ENCODE measurements around the gene VOPP1. TPM values are rescaled to one million over a fixed set of nuclear protein-coding genes. Genes with fewer than 3 reads are reported as not detected.

VOPP1 gene
- total RNA-seq, 1 experiment from 2014 or later: 63.9 TPM

GRCh38 chr7:55491346-55491745 is 81.0 kb downstream of the VOPP1 start:
- H3K9me3 Mint-ChIP-seq: no peaks in the 10 kb centered on the region
- CTCF ChIA-PET: no interaction called here
- POLR2A ChIA-PET: no interaction called here
- ATAC-seq: no peak
- no peaks in the 10 kb centered on the region for H3K27me3 Mint-ChIP-seq (ENCODE audit: low read depth)
- TF ChIP-seq SMAD4 (CRISPR knock-in tag; IDR thresholded peaks at IDR 0.05) (no peak), CBFB (CRISPR knock-in tag; IDR thresholded peaks at IDR 0.05; ENCODE audit: low read depth) (no peak)
- H3K36me3 Mint-ChIP-seq: peaks cover 34% of the 10 kb centered on the region; the same call in 1 of the 2 replicates
- H3K4me1 Mint-ChIP-seq: no peaks in the 10 kb centered on the region
- no peak overlapping the region for H3K27ac Mint-ChIP-seq
- no peak for DNase-seq (ENCODE audit: low spot score)
- H3K4me3 Mint-ChIP-seq: no peak overlapping the region

DNA sequence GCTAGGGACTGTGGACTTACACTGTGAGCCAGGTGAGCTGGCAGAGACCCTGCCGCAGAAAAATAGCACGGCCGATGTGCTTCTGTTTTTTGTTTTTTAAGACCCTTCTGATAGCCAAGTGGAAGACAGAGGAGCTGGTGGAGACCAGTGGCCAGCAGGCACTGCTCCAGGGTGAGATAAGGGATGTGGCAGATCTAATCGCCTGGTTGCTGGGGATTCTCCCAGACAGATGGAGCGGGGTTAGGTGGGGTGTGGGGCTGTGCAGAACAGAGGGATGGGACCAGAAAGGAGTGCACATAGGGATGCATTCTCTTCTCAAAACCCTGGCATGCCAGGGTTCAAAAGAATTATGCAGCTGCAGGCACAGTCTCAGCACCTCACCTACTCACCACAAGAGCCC is 82.2 kb downstream of the VOPP1 start:
- DNase-seq (ENCODE audit: low spot score) (no peak), ATAC-seq (no peak)
- no peak overlapping the region for H3K4me3 Mint-ChIP-seq
- no peaks in the 10 kb centered on the region for H3K27me3 Mint-ChIP-seq (ENCODE audit: low read depth)
- ChIA-PET CTCF (no interaction called here), POLR2A (no interaction called here)
- H3K9me3 Mint-ChIP-seq: no peaks in the 10 kb centered on the region
- peaks cover 22% of the 10 kb centered on the region; the same call in 1 of the 2 replicates for H3K36me3 Mint-ChIP-seq
- TF ChIP-seq PRRX2 (CRISPR knock-in tag; IDR thresholded peaks at IDR 0.05) (no peak), AFF4 (CRISPR knock-in tag; IDR thresholded peaks at IDR 0.05; ENCODE audit: borderline replicate concordance) (no peak), GRHL2 (CRISPR knock-in tag; IDR thresholded peaks at IDR 0.05; ENCODE audit: insufficient replicate concordance, severe bottlenecking) (no peak)
- no peaks in the 10 kb centered on the region for H3K4me1 Mint-ChIP-seq
- no peak overlapping the region for H3K27ac Mint-ChIP-seq

DNA sequence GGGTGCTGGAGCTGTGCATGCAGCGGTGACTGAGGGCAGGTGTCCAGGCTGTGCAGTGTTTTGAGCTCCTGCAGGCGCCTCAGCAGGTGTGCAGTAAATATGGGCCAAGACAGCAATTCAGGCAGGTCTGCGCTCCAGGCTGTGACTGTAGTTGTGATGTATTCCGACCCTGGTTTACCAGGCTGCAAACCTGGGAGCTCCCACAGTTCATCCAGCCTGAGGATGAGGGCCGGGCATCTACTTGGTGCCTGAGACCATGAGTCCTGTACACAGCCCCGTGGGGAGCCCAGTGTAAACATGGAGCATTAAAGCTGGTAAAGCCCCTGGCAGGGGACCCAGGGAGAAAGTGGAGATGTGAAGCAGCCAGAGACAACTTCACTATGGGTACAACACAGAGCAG is 82.8 kb downstream of the VOPP1 start:
- TF ChIP-seq EMX1 (CRISPR knock-in tag; IDR thresholded peaks at IDR 0.05) (no peak), ETV6 (CRISPR knock-in tag; IDR thresholded peaks at IDR 0.05) (no peak), USF1 (CRISPR knock-in tag; IDR thresholded peaks at IDR 0.05) (no peak), ZNF671 (CRISPR knock-in tag; IDR thresholded peaks at IDR 0.05) (no peak)
- TF ChIP-seq, protein P1, sequence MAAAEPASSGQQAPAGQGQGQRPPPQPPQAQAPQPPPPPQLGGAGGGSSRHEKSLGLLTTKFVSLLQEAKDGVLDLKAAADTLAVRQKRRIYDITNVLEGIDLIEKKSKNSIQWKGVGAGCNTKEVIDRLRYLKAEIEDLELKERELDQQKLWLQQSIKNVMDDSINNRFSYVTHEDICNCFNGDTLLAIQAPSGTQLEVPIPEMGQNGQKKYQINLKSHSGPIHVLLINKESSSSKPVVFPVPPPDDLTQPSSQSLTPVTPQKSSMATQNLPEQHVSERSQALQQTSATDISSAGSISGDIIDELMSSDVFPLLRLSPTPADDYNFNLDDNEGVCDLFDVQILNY (CRISPR knock-in tag; IDR thresholded peaks at IDR 0.05): no peak
- ATAC-seq: no peak
- Mint-ChIP-seq H3K27ac (no peak overlapping the region), H3K4me3 (no peak overlapping the region), H3K27me3 (ENCODE audit: low read depth) (no peaks in the 10 kb centered on the region), H3K36me3 (peaks cover 22% of the 10 kb centered on the region; the same call in 1 of the 2 replicates), H3K9me3 (no peaks in the 10 kb centered on the region), H3K4me1 (no peaks in the 10 kb centered on the region)
- no peak for DNase-seq (ENCODE audit: low spot score)
- POLR2A ChIA-PET: no interaction called here
- CTCF ChIA-PET: no interaction called here

GRCh38 chr7:55488804-55489340 is 83.4 kb downstream of the VOPP1 start:
- H3K27ac Mint-ChIP-seq: no peak overlapping the region
- no peaks in the 10 kb centered on the region for H3K4me1 Mint-ChIP-seq
- DNase-seq (ENCODE audit: low spot score) (no peak), ATAC-seq (no peak)
- H3K36me3 Mint-ChIP-seq: peaks cover 28% of the 10 kb centered on the region
- CTCF ChIA-PET: no interaction called here
- POLR2A ChIA-PET: no interaction called here
- no peaks in the 10 kb centered on the region for H3K9me3 Mint-ChIP-seq
- no peak overlapping the region for H3K4me3 Mint-ChIP-seq
- H3K27me3 Mint-ChIP-seq (ENCODE audit: low read depth): no peaks in the 10 kb centered on the region
- TF ChIP-seq NR2C2 (CRISPR knock-in tag; IDR thresholded peaks at IDR 0.05): no peak
- TF ChIP-seq E2F4 (CRISPR knock-in tag; IDR thresholded peaks at IDR 0.05; ENCODE audit: borderline replicate concordance, low read depth): no peak
- no peak for TF ChIP-seq RORB (CRISPR knock-in tag; IDR thresholded peaks at IDR 0.05)
- TF ChIP-seq EMX1 (CRISPR knock-in tag; IDR thresholded peaks at IDR 0.05): no peak
- TF ChIP-seq JAZF1 (CRISPR knock-in tag; IDR thresholded peaks at IDR 0.05): no peak
- no peak for TF ChIP-seq TCF7 (CRISPR knock-in tag; IDR thresholded peaks at IDR 0.05; ENCODE audit: low read depth)
- no peak for TF ChIP-seq ZNF425 (CRISPR knock-in tag; conservative IDR thresholded peaks at IDR 0.05)
- no peak for TF ChIP-seq USF1 (CRISPR knock-in tag; IDR thresholded peaks at IDR 0.05)
- TF ChIP-seq SMAD3 (CRISPR knock-in tag; IDR thresholded peaks at IDR 0.05; ENCODE audit: borderline replicate concordance): no peak
- TF ChIP-seq ATF3 (CRISPR knock-in tag; conservative IDR thresholded peaks at IDR 0.05): no peak

All from WTC11 (cell line).